RWPE1 (cell line): ENCODE data around the gene LSM14B.

Experiments used
- CTCF ChIA-PET: fragments of 350-600 bp; sonication (Branson Sonifier 250); formaldehyde crosslinking; extraction: SDS; loops from one replicate; lab custom pipeline; 2021; lab: Yijun Ruan, JAX
- POLR2A ChIA-PET: fragments of 400-600 bp; formaldehyde crosslinking; extraction: SDS; loops from one replicate; lab custom pipeline; 2020; ENCODE audit warnings: antibody characterized with exemption; ENCODE audit not compliant: low non-redundant PET; lab: Yijun Ruan, JAX
- DNase-seq: peaks from one replicate; pipeline ENCODE4 v3.0.0; 2012; ENCODE audit warnings: low spot score
- H3K27ac ChIP-seq: fragments of 450-650 bp; 2 replicates; pipeline ENCODE4 v1.5.1; 2017
- TF ChIP-seq, protein P1 (sequence below): fragments of 450-650 bp; conservative IDR thresholded peaks from 2 replicates; pipeline ENCODE4 v1.5.1; 2017; ENCODE audit warnings: low read depth, mild to moderate bottlenecking

LSM14B gene

DNA sequence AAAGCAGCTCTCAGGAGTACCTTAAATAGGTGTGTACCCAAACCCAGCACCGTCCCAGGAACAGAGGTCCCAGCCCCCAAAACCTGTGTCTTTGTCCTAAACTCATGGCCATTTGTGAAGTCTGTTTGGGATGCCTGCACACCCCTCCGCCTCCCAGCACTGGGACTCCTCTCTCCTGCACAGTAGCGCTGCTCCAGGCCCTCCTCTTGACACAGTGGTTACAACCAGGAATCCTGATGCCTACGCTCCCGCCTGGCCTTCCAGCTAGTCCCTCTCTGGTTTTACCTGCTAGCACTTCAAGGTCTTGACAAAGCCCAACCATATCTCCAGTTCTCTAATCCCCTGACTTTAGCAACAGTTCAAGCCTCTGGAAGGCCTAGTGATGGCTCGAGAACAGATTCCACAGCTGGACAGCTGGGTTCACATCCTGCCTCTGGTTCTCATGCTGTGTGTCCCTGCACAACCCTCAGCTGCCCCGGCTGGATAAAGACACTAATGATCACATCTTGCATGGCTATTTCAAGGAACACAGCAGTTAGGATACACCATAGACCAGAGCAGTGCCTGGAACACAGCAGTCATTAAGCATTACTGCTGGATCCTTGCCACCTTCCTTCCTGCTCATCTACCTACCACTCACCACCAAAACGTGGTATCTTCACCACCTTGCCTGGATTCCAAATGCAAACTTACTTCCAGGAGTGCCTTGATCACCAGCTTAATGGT, 15.4 kb downstream of the LSM14B start:
- ChIA-PET POLR2A (interaction anchor here (0.7 kb wide), 1 partner anchor 12 kb away, joined by 5 read pairs; no protein-coding TSS in a partner anchor), CTCF (interaction anchor here (0.7 to 2.4 kb wide), 5 partner anchors 12 to 127 kb away, joined by 3 to 13 read pairs (median 4); no protein-coding TSS in a partner anchor)
- peak overlapping the region; percentile 56 for H3K27ac ChIP-seq
- DNase-seq = no peak
- TF ChIP-seq, protein P1, sequence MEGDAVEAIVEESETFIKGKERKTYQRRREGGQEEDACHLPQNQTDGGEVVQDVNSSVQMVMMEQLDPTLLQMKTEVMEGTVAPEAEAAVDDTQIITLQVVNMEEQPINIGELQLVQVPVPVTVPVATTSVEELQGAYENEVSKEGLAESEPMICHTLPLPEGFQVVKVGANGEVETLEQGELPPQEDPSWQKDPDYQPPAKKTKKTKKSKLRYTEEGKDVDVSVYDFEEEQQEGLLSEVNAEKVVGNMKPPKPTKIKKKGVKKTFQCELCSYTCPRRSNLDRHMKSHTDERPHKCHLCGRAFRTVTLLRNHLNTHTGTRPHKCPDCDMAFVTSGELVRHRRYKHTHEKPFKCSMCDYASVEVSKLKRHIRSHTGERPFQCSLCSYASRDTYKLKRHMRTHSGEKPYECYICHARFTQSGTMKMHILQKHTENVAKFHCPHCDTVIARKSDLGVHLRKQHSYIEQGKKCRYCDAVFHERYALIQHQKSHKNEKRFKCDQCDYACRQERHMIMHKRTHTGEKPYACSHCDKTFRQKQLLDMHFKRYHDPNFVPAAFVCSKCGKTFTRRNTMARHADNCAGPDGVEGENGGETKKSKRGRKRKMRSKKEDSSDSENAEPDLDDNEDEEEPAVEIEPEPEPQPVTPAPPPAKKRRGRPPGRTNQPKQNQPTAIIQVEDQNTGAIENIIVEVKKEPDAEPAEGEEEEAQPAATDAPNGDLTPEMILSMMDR = no peak

DNA sequence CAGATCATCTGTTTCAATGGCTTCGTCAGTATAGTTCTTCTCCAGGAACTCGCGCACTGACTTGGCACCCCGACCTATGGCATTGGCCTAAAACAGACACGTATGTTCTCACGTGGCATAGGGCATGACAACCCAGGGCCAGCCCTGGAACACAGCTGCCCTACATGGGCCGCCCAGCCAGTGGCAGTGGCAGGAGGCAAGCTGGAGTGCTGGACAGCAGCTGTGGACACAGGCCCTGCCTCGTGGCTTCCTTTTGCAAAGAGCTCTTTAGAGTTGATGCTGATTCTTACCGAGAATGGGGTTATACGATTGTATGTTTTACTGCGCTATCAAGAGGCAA, 15.9 kb downstream of the LSM14B start:
- CTCF ChIA-PET = interaction anchor here (0.7 to 1.7 kb wide), 4 partner anchors 14 to 127 kb away, joined by 3 to 9 read pairs (median 4); no protein-coding TSS in a partner anchor
- TF ChIP-seq, protein P1 = no peak

DNA sequence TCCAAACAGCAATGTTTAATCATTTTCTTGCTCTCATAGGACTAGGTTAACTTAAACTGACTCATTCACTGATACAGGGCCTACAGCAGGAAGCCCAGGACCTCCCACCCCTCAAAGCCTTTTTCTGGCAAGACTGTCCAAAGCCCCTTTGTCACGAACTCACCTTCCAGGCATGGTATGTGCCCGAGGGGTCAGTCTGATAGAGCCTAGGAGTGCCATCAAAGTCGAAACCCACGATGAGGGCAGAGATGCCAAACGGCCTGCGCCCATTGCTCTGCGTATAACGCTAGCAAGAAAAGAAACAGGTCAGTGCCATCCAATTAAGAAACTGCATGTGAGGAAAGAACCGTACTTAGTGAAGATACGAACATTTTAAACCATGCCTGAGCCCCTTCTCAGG, 16.6 kb downstream of the LSM14B start:
- CTCF ChIA-PET = interaction anchor here (0.6 to 1.7 kb wide), 2 partner anchors 128 to 1255 kb away, joined by 3 to 9 read pairs; no protein-coding TSS in a partner anchor
- DNase-seq = no peak
- TF ChIP-seq, protein P1 = no peak
- POLR2A ChIA-PET = interaction anchor here (1.3 kb wide), 1 partner anchor 15 kb away, joined by 3 read pairs; no protein-coding TSS in a partner anchor
- peak overlapping the region; percentile 56 for H3K27ac ChIP-seq

More for the DNA sequence above, 15.9 kb downstream of the LSM14B start:
- DNase-seq = no peak
- peak overlapping the region; percentile 56 for H3K27ac ChIP-seq
- POLR2A ChIA-PET = interaction anchor here (0.7 to 1.3 kb wide), 2 partner anchors 12 to 14 kb away, joined by 3 to 5 read pairs; no protein-coding TSS in a partner anchor

DNA sequence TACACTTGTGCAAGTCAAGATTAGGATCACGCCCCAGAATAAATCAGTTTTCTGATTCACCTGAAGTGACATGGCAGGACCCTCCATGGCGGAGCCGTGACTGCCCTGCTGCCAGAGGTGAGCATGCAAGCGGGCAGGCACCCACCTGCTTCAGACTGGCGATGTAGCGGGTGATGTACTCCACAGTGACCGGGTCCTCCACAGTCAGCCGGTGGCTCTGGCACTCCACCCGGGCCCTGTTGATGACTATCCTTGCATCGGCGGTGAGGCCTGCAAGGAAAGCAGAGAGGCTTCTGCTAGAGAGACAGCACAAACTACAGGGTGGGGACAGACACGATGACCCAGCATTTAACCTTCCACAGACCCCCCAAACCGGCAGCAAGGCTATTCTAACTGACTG, 17.4 kb downstream of the LSM14B start:
- POLR2A ChIA-PET = no interaction called here
- no peak for DNase-seq
- TF ChIP-seq, protein P1 = no peak
- peak overlapping the region; percentile 24 for H3K27ac ChIP-seq
- CTCF ChIA-PET = interaction anchor here (0.6 kb wide), 1 partner anchor 98 kb away, joined by 9 read pairs; no protein-coding TSS in a partner anchor

DNA sequence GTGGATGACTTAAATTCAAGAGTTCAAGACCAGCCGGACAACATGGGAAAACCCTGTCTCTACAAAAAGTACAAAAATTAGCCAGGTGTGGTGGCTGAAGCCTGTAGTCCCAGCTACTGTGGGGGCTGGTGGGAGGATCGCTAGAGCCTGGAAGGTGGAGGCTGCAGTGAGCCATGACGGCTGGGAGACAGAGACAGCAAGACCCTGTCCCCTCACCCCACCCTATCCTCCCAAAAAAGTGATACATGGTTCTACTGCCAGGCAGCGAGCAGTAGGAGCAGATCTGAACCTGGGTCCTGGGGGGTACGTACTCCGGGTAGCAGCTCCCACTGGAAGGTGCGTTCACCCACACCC, 18.7 kb downstream of the LSM14B start:
- CTCF ChIA-PET = interaction anchor here (0.6 to 1.9 kb wide), 5 partner anchors 13 to 135 kb away, joined by 3 to 10 read pairs (median 4); no protein-coding TSS in a partner anchor

More for the DNA sequence above, 18.7 kb downstream of the LSM14B start:
- POLR2A ChIA-PET = no interaction called here
- H3K27ac ChIP-seq = peak overlapping the region; percentile 91
- TF ChIP-seq, protein P1 = no peak
- DNase-seq = no peak
